Right ventricle myocardium superior (tissue), 1 donor: ENCODE results near the gene NEK5. TPM values are rescaled to one million over a fixed set of nuclear protein-coding genes. Genes with fewer than 3 reads are reported as not detected.
"Not testable (repeated sequence)": the region's sequence is repeated elsewhere in the genome, so short reads cannot be mapped to it uniquely, and the experiment has no call there.

Experiments
- ATAC-seq: fragments of 200-7000 bp; cut with Tn5 transposase; one replicate; pipeline ENCODE4 v1.9.1; 2020; ENCODE audit warnings: mild to moderate bottlenecking; ENCODE audit not compliant: poor library complexity
- DNase-seq: peaks from one replicate; pipeline ENCODE4 v3.0.0-alpha.2; 2020
- intact Hi-C: fragments of 100-400 bp; cut with DNase I; formaldehyde crosslinking; loops from one replicate; pipeline ENCODE4 v1.11.2; 2022
- total RNA-seq: library from RNA; stranded (reverse); fragmentation: NEBNext Ultra II Directional; extraction: Animal tissue kit (Norgen Biotek cat#: 25700); gene quantifications from one replicate; pipeline ENCODE4 v1.2.1, GENCODE V29; 2021
- donor health status: DM: no; HTN: yes; CAD: no; lungs with severe emphysema.

Gene NEK5
- total RNA-seq, 1 donor from 2014 or later = 0.13 TPM

- DNase-seq = no peak
- intact Hi-C loops = no loop called here
- ATAC-seq = no peak
These were observed 27.9 kb upstream of the NEK5 start for GRCh38 chr13:52156724-52157261.

GRCh38 chr13:52155177-52155576, 26.3 kb upstream of the NEK5 start:
- intact Hi-C loops = no loop called here
- no peak for DNase-seq
- no peak for ATAC-seq

- DNase-seq = no peak
- intact Hi-C loops = no loop called here
- no peak for ATAC-seq
These were observed 18.4 kb upstream of the NEK5 start for GRCh38 chr13:52147225-52147624.

- no peak for ATAC-seq
- DNase-seq = no peak
- intact Hi-C loops = no loop called here
These were observed 12.4 kb upstream of the NEK5 start for GRCh38 chr13:52141299-52141698.

GRCh38 chr13:52137489-52137888, 8.6 kb upstream of the NEK5 start:
- intact Hi-C loops = no loop called here
- ATAC-seq = no peak
- no peak for DNase-seq

GRCh38 chr13:52136763-52137162, 7.9 kb upstream of the NEK5 start:
- DNase-seq (no peak), ATAC-seq (no peak)
- intact Hi-C loops = no loop called here

- no peak for DNase-seq
- ATAC-seq = no peak
- intact Hi-C loops = no loop called here
These were observed 1.8 kb upstream of the NEK5 start for GRCh38 chr13:52130641-52131040.

- intact Hi-C loops = loop anchor here (5.0 kb wide), 2 partner anchors 131 to 231 kb away; no protein-coding TSS in a partner anchor
- DNase-seq = peak; percentile 49
- peak; percentile 92 for ATAC-seq
These were observed 830 bp downstream of the NEK5 start for GRCh38 chr13:52127783-52128702.

- intact Hi-C loops = loop anchor here (5.0 kb wide), 2 partner anchors 130 to 230 kb away; no protein-coding TSS in a partner anchor
- ATAC-seq = no peak
- no peak for DNase-seq
These were observed 1.5 kb downstream of the NEK5 start for GRCh38 chr13:52127378-52127777.

GRCh38 chr13:52125547-52125946, 3.3 kb downstream of the NEK5 start:
- ATAC-seq (no peak), DNase-seq (no peak)
- intact Hi-C loops = loop anchor here (5.0 kb wide), 2 partner anchors 128 to 228 kb away; no protein-coding TSS in a partner anchor

GRCh38 chr13:52118595-52118994, 10.3 kb downstream of the NEK5 start:
- ATAC-seq (no peak), DNase-seq (no peak)
- intact Hi-C loops = no loop called here

GRCh38 chr13:52118095-52118494, 10.8 kb downstream of the NEK5 start:
- intact Hi-C loops = no loop called here
- no peak for ATAC-seq
- no peak for DNase-seq

GRCh38 chr13:52112591-52112990, 16.3 kb downstream of the NEK5 start:
- intact Hi-C loops = no loop called here
- DNase-seq (no peak), ATAC-seq (peak; percentile 93)

GRCh38 chr13:52109116-52109670, 19.7 kb downstream of the NEK5 start:
- no peak for ATAC-seq
- no peak for DNase-seq
- intact Hi-C loops = no loop called here

GRCh38 chr13:52105841-52106240, 23.0 kb downstream of the NEK5 start:
- ATAC-seq = no peak
- no peak for DNase-seq
- intact Hi-C loops = no loop called here

- intact Hi-C loops = no loop called here
- DNase-seq = no peak
- ATAC-seq = no peak
These were observed 24.2 kb downstream of the NEK5 start for GRCh38 chr13:52104624-52105023.

- intact Hi-C loops = no loop called here
- DNase-seq (no peak), ATAC-seq (no peak)
These were observed 25.5 kb downstream of the NEK5 start for GRCh38 chr13:52103386-52103785.

GRCh38 chr13:52102423-52102822, 26.4 kb downstream of the NEK5 start:
- ATAC-seq, intact Hi-C loops: not testable (repeated sequence)

GRCh38 chr13:52097197-52097596, 31.7 kb downstream of the NEK5 start:
- intact Hi-C loops = no loop called here
- DNase-seq = no peak
- ATAC-seq = no peak

More at GRCh38 chr13:52102423-52102822, 26.4 kb downstream of the NEK5 start:
- not testable (repeated sequence) for DNase-seq

GRCh38 chr13:52096748-52097147, 32.1 kb downstream of the NEK5 start:
- intact Hi-C loops = no loop called here
- no peak for ATAC-seq
- no peak for DNase-seq
